Lower leg skin (tissue), 4 donors: Measurements from ENCODE around the gene ITPRIPL1. TPM values are rescaled to one million over a fixed set of nuclear protein-coding genes. Genes with fewer than 3 reads are reported as not detected.

Experiments
- DNase-seq, 2 donors: peaks; one replicate each; pipeline ENCODE4 v3.0.0-alpha.2; 2019; ENCODE audit warnings: low spot score in 2 of 2
- H3K4me3 ChIP-seq: fragments of 200-600 bp; sonication (generic); 2 replicates; pipeline ENCODE4 v1.5.1; 2017; ENCODE audit warnings: mild to moderate bottlenecking, low read depth; ENCODE audit not compliant: poor library complexity, severe bottlenecking
- POLR2A ChIP-seq, 2 donors: fragments of 450-650 bp; IDR thresholded peaks; one replicate each; pipeline ENCODE4 v1.6.1; 2016 to 2017; ENCODE audit warnings: antibody characterized with exemption in 2 of 2, mild to moderate bottlenecking in 1 of 2, moderate library complexity in 1 of 2
- WGBS, 2 donors: methylation state at CpG; one replicate each; pipeline ENCODE4 v1.1.5; 2018; 5-methylcytosine and 5-hydroxymethylcytosine counted together
- intact Hi-C: fragments of 100-400 bp; cut with DNase I; formaldehyde crosslinking; loops from one replicate; pipeline ENCODE4 v1.15.0; 2023; ENCODE audit warnings: low total_unique reads
- total RNA-seq, 4 donors: library from RNA; depleted of rRNA; stranded (reverse); fragments of >200 nt; gene quantifications; one replicate each; pipeline ENCODE4 v1.1.0, GENCODE V29; 2016
- TF ChIP-seq, protein P1 (sequence below), 3 donors: fragments of 450-650 bp; IDR thresholded peaks; one replicate each; pipeline ENCODE4 v1.5.1; 2016; ENCODE audit warnings: antibody characterized with exemption in 3 of 3, mild to moderate bottlenecking in 3 of 3, moderate library complexity in 2 of 3

Gene ITPRIPL1
- total RNA-seq, 4 donors from 2014 or later: 0.51 to 3.1 (median 1.9) TPM

GRCh38 chr2:96330407-96330806 lies 5.3 kb downstream of the ITPRIPL1 start:
- intact Hi-C loops: no loop called here
- DNase-seq: no peak
- TF ChIP-seq, protein P1, sequence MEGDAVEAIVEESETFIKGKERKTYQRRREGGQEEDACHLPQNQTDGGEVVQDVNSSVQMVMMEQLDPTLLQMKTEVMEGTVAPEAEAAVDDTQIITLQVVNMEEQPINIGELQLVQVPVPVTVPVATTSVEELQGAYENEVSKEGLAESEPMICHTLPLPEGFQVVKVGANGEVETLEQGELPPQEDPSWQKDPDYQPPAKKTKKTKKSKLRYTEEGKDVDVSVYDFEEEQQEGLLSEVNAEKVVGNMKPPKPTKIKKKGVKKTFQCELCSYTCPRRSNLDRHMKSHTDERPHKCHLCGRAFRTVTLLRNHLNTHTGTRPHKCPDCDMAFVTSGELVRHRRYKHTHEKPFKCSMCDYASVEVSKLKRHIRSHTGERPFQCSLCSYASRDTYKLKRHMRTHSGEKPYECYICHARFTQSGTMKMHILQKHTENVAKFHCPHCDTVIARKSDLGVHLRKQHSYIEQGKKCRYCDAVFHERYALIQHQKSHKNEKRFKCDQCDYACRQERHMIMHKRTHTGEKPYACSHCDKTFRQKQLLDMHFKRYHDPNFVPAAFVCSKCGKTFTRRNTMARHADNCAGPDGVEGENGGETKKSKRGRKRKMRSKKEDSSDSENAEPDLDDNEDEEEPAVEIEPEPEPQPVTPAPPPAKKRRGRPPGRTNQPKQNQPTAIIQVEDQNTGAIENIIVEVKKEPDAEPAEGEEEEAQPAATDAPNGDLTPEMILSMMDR (IDR thresholded peaks at IDR 0.05): no peak
- no peak for TF ChIP-seq POLR2A (IDR thresholded peaks at IDR 0.05)
- 19 to 39% methylated on average over 1 of the region's 1 CpG for WGBS, 2 donors
- H3K4me3 ChIP-seq: no peak overlapping the region

DNA sequence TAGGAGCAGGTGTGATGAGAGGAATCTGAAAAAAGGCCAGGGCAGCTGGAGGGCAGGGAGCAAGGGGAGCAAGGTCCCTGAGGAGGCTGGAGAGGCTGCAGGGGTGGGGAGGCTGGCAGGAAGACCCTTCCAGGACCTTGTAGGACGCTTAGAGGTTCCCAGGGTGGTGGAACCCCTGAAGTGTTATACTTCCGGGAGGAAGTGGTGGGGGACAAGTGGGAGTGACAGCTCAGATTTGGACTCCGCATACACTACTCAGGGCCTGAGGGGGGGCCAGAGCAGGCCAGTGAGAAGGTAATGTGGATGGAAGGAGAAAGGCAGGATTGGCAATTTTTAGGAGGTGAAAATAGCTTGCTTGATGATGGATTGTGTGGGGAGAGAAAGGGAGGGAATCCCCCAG lies 8.6 kb downstream of the ITPRIPL1 start:
- no peak for DNase-seq
- WGBS, 2 donors: 77 to 86% methylated on average over 3 of the region's 3 CpGs
- TF ChIP-seq, protein P1 (IDR thresholded peaks at IDR 0.05): no peak
- TF ChIP-seq POLR2A (IDR thresholded peaks at IDR 0.05): no peak
- intact Hi-C loops: no loop called here
- H3K4me3 ChIP-seq: no peak overlapping the region

GRCh38 chr2:96336104-96336775 lies 11.1 kb downstream of the ITPRIPL1 start:
- no peak for TF ChIP-seq POLR2A (IDR thresholded peaks at IDR 0.05)
- TF ChIP-seq, protein P1 (IDR thresholded peaks at IDR 0.05): no peak
- DNase-seq: no peak
- peak overlapping the region; percentile 54 for H3K4me3 ChIP-seq
- intact Hi-C loops: no loop called here
- WGBS, 2 donors: 14 to 17% methylated on average over 15 of the region's 15 CpGs

DNA sequence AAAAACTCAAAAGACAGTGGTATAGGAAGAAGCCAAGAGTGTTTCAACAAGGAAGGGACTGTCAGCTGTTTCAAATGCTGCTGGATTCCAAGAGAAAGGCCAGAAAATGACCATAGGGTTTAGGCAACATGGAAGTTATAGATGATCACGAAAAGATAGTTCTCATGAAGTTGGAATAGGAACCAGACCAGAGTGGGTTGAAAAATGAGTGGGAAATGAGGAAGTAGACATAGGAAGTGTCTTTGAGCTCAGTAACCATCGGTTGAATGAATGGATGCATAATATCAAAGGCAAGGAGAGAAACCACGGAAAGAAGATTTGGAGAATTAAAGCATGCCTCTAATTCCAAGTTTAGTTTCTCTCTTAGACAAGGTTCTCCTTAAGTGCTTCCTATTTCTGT lies 11.8 kb downstream of the ITPRIPL1 start:
- DNase-seq: no peak
- intact Hi-C loops: no loop called here
- H3K4me3 ChIP-seq: no peak overlapping the region
- TF ChIP-seq, protein P1 (IDR thresholded peaks at IDR 0.05): no peak
- TF ChIP-seq POLR2A (IDR thresholded peaks at IDR 0.05): no peak
- WGBS, 2 donors: 86 to 89% methylated on average over 3 of the region's 3 CpGs

DNA sequence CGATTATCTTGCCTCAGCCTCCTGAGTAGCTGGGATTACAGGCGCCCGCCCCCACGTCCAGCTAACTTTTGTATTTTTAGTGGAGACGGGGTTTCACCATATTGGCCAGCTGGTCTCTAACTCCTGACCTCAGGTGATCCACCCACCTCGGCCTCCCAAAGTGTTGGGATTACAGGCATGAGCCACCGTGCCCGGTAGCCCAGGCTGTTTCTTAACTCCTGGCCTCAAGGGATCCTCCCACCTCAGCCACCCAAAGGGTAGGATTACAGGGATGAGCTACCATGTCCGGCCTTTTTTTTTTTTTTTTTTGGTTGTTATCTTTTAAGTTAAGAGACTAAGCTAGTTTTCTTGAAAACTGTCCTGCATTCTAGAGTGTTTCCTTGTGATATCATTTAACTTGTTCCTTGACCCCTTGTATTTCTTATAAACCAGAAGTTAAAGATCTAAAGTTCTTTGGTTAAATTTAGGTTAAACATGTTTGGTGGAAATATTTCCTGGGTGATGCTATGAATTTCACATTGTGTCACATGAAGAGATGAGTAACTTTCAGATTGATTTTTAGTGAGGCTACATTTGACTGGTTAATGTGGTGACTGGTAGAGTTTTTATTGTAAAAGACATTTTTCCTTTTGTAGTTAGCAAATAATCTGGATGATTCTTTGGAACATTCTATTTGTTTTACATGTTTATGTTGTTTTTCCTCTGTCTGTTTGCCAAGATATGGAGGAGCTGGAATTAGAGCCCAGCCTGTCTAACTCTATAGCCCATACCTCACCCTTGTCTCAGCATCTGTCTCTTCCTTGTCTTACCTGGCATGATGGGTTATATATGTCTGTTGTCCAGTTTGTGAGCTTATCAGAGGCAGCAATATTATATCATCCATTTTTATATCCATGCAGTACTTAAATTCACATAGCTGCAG lies 15.6 kb downstream of the ITPRIPL1 start:
- intact Hi-C loops: no loop called here
- 93 to 95% methylated on average over 9 of the region's 9 CpGs for WGBS, 2 donors
- no peak overlapping the region for H3K4me3 ChIP-seq
- no peak for TF ChIP-seq POLR2A (IDR thresholded peaks at IDR 0.05)
- TF ChIP-seq, protein P1 (IDR thresholded peaks at IDR 0.05): no peak
- DNase-seq: no peak
